Astrocyte (in vitro differentiated cells and primary cell): ENCODE results near the gene FGD5.

ENCODE experiments used
- CTCF ChIP-seq: IDR thresholded peaks from 2 replicates; pipeline ENCODE4 v1.5.1; 2011; ENCODE audit warnings: low read depth, mild to moderate bottlenecking, inconsistent platforms, low read length, moderate library complexity; ENCODE audit not compliant: insufficient read depth
- EZH2 ChIP-seq: IDR thresholded peaks from 2 replicates; pipeline ENCODE4 v1.6.1; 2012; ENCODE audit warnings: mild to moderate bottlenecking, low read length, inconsistent platforms; ENCODE audit not compliant: insufficient read depth

- no peak for TF ChIP-seq CTCF
- no peak for TF ChIP-seq EZH2
These were observed 26.1 kb upstream of the FGD5 start for GRCh38 chr3:14792691-14793121.
